ENCODE measurements around the gene RPL6.
"Not testable (repeated sequence)": the region's sequence is repeated elsewhere in the genome, so short reads cannot be mapped to it uniquely, and the experiment has no call there.

RPL6 gene

DNA sequence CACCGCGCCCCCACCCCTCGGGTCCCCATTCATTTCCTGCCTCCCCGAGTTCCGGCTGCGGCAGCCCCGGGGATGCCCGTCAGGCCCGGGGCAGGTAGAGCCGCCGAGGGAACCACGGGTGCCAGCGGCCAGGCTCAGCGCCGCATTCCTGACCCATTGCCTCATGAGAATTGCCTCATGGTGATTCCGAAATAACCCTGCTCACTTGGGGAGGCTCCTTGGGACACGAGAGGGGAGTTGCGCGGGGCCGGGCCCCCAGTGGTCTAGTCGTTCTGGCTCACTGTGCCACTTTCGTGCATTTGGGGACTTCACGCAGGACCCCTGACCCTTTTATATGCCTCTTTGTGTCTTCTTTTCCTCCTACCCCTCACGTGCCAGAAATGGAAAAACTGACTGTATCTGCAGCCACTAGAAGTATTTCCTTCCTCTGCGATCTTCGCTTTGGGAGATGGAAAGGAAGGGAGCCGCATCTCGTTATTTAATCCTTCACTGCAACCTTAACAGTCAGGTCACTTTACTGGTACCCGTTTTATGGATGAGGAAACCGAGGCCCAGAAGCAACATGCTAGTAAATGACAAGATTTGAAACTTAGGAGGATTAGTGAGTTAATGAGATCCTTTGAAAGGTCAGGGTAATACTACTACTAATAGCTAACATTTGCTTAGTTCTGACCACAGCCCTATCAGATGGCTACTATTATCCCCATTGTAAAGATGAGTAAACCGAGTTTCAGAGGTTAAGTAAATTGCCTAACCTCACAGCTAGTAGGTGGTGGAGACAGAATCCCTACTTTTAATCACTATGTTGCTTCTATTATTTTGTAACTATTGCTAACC, 10.1 kb upstream of the RPL6 start:
- DNase-seq (ENCODE audit: low spot score) = peak; percentile 13

DNA sequence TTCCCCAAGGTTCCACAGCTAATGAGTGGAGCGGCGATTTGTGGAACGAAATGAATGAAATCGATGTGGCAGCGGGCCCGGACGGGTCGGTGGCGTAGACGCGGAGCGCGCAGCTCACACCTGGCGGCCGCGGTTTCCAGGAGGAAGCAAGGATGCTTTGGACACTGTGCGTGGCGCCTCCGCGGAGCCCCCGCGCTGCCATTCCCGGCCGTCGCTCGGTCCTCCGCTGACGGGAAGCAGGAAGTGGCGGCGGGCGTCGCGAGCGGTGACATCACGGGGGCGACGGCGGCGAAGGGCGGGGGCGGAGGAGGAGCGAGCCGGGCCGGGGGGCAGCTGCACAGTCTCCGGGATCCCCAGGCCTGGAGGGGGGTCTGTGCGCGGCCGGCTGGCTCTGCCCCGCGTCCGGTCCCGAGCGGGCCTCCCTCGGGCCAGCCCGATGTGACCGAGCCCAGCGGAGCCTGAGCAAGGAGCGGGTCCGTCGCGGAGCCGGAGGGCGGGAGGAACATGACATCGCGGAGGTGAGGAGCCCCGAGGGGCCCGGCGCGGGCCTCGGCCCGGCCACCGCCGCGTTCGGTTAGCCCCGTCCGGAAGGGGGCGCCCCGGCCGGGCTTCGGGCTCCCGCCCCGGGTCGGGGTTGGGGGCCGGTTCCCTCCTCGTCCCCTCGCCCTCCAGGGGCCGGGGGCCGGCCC, 9.3 kb upstream of the RPL6 start, which contains the start of gene PTPN11:
TSS of gene PTPN11 (plus strand) at position 340 of the 689 bp plus-strand sequence. CDS start at position 505, 165 bp downstream.
- peak; percentile 83 for DNase-seq (ENCODE audit: low spot score)

DNA sequence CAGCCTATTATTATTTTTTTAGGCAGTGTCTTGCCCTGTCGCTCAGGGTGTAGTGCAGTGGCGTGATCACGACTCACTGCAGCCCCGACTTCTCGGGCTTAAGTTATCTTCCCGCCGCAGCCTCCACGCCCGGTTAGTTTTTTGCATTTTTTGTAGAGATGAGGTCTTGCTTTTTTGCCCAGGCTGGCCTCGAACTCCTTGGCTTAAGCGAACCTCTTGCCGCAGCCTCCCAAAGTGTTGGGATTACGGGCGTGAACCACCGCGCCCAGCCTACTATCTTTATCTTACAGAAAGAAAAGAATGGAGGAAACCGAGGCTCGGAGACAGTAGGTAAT, 8.8 kb upstream of the RPL6 start:
- no peak for DNase-seq (ENCODE audit: low spot score)

DNA sequence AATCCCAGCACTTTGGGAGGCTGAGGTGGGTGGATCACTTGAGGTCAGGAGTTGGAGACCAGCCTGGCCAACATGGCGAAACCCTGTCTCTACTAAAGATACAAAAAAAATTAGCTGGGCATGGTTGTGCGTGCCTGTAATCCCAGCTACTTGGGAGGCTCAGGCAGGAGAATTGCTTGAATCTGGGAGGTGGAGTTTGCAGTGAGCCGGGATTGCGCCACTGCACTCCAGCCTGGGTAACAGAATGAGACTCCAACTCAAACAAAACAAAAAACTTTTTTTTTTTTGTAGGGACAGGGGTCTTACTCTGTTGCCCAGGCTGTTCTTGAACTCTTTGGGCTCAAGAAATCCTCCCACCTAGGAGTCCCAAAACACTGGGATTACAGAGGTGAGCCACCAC, 6.1 kb upstream of the RPL6 start:
- DNase-seq (ENCODE audit: low spot score) = not testable (repeated sequence)

DNA sequence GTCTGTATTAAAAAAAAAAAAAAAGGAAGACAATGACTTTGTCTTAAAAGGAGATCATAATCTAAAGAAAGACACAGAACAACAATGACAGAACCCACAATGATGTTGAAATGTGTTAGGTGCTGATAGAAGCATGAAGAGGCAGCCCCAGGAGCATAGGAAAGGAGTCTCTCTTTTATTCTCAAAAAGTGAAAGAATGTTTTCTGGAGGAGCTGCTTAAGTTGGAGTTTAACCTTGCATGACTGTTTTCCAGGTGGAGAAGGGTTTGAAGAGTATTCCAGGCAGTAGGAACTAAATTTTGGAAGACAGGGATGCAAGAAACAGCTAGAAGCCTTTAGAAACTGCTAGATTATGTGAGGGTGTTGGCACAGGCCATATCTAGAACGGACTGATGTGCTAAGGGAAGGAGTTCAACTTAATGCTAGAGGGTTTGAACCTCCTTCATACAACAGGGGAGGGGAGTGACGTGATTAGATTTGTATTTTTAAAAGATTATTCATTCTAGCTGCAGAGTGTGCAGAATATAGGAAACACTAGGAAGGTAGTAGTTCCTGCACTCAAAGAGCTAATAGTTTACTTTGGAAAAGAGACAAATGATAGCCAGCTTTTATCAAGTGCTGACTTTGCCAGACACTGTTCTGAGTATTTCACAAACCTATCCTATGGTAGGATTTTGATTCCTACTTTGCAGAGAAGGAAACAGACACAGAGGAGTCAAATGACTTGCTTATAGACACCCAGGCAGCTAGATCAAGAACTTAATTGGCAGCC, 4.6 kb upstream of the RPL6 start:
- DNase-seq (ENCODE audit: low spot score) = no peak

DNA sequence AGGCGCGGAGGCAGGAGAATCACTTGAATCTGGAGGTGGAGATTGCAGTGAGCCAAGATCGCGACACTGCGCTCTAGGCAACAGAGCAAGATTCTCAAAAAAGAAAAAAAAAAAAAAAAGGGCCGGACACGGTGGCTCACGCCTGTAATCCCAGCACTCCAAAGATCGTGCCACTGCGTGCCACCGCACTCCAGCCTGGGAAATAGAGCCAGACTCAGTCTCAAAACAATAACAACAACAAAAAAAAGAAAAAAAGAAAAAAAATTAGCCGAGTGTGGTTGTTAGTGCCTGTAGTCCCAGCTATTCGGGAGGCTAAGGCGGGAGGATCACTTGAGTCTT, 470 bp upstream of the RPL6 start:
- DNase-seq (ENCODE audit: low spot score) = no peak

DNA sequence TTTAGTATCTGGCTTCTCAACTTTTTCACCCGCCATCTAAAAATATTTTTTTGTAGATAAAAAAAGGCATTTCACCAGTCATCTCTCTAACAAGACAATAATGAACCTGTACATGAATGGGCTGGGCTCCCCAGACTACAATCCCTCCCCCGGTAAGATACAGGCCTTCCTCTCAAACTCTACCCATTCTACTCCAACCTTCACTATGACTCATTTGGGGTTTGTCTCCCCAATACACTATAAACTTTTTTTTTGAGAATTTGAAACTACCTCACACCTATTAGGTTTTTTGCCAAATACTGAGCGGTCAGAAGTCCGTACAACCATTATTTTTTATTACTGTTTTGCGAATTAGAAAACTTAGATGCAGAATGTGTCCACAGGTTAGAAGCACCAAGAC, 784 bp downstream of the RPL6 start:
- DNase-seq (ENCODE audit: low spot score) = peak; percentile 56

DNA sequence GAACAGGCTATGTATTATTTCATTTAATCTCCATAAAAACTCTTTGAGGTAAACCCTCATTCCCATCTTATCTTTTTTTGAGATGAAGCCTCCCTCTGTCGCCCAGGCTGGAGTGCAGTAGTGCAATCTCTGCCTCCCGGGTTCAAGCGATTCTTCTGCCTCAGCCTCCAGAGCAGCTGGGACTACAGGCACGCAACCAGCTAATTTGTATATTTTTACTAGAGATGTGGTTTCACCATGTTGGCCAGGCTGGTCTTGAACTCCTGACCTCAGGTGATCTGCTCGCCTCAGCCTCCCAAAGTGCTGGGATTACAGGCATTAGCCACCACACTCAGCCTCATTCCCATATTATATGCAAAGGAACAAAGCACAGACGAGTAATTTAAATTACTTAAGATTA, 1.7 kb downstream of the RPL6 start:
- DNase-seq (ENCODE audit: low spot score) = not testable (repeated sequence)

DNA sequence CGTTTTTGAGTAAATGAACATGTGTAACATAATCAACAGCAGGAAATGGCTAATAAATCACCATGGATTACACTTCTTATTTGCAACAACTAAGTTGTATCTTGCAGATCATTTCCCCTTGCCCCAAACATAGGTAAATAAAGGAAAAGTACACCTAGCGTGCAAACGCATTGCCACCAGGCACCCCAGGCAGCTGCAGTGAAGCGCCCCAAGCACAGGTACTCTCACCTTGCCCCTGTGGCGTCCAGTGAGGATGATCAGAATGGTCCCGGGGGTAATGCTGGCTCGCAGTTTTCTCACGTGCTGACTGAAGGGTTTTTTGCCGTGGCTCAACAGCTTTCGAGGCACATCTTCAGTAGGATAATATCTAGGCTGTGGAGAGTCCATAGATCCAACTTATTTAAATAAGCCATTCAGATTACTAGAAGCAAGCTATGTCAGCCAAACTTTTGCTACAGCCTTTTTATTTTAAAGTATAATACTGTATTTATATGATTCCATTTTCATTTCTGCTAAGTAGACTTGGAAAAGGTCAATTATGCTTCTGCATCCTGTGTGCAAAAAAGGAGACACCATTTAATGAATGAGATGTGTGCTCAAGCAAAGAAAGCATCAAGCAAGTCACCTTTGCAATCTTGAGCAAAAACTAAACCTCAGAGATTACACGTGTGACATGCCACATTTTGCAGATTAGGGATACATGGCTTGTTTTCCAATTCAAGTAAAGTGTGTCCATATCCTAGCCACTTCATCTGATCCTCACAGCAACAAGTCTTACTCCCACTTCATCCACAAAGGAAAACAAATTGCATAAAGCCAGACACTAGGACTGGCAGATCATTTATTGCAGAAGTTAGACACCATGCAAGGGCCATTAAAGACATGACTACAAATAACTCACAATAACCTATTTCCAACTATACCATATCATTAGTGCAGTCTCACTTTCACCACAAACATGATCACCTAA, 2.6 kb downstream of the RPL6 start:
- DNase-seq (ENCODE audit: low spot score) = no peak

DNA sequence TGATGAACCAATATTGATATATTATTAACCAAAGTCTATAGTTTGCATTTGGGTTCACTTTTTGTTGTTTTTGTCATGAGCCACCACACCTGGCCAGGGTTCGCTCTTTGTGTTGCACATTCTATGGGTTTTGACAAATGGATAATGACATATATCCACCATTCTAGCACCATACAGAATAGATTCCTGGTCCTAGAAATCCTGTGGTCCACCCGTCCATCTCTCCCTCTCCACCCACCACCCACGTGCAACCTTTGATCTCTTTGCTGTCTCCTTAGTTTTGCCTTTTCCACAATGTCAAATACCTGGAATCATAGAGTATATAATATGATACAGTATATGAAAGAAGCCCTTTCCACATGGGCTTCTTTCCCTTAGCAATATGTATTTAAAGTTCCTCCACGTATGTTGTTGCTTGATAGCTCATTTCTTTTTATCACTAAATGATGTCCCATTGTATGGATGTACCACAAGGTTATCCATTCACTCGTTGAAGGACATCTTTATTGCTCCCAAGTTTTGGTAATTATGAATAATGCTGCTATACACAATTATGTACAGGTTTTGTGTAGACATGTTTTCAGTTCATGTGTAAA, 7.4 kb downstream of the RPL6 start:
- DNase-seq (ENCODE audit: low spot score) = no peak

DNA sequence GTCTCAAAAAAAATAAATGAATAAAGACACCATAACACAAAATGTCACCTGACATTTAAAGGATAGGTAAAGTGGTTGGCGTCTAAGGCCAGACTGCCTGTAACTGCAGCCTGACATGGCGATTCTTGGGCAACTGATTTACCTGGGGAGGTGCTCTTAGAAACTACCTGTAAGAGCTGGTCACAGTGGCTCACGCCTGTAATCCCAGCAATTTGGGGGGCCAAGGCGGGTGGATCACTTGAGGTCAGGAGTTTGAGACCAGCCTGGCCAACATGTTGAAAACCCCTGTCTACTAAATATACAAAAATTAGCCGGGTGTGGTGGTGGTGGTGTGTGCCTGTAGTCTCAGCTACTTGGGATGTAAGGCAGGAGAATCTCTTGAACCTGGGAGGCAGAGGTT, 8.4 kb downstream of the RPL6 start:
- DNase-seq (ENCODE audit: low spot score) = no peak

DNA sequence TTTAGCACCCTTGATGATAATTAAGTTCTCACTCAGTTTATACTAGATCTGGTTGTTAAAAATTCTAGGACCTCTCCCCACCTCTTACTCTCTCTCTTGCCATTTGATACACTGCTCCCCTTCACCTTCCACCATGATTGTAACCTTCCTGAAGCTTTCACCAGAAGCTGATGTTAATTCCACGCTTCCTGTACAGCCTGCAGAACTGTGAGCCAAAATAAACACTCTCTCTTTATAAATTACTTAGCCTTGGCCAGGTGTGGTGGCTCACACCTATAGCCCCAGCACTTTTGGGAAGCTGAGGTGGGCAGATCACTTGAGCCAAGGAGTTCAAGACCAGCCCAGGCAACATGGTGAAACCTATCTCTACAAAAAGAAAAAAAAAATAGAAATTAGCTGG, 16.1 kb downstream of the RPL6 start:
- no peak for DNase-seq (ENCODE audit: low spot score)

DNA sequence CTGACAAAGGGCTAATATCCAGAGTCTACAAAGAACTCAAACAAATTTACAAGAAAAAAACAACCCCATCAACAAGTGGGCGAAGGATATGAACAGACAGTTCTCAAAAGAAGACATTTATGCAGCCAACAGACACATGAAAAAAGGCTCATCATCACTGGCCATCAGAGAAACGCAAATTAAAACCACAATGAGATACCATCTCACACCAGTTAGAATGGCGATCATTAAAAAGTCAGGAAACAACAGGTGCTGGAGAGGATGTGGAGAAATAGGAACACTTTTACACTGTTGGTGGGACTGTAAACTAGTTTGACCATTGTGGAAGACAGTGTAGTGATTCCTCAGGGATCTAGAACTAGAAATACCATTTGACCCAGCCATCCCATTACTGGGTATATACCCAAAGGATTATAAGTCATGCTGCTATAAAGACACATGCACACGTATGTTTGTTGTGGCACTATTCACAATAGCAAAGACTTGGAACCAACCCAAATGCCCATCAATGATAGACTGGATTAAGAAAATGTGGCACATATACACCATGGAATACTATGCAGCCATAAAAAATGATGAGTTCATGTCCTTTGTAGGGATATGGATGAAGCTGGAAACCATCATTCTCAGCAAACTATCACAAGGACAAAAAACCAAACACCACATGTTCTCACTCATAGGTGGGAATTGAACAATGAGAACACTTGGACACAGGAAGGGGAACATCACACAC, 19.3 kb downstream of the RPL6 start:
- not testable (repeated sequence) for DNase-seq (ENCODE audit: low spot score)

DNA sequence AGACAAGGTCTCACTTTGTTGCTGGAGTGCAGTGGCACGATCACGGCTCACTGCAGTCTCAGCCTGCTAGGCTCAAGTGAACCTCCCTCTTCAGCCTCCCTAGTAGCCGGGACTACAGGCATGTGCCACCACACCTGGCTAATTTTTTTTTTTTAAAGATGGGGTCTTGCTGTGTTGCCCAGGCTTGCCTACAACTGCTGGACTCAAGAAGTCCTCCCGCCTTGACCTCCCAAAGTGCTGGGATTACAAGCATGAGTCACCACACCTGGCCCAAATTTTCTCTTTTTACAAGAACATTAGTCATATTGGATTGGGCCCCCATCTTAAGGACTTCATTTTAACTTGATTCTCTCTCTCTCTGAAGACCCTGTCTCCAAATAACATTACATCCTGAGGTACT, 20.2 kb downstream of the RPL6 start:
- DNase-seq (ENCODE audit: low spot score) = no peak

DNA sequence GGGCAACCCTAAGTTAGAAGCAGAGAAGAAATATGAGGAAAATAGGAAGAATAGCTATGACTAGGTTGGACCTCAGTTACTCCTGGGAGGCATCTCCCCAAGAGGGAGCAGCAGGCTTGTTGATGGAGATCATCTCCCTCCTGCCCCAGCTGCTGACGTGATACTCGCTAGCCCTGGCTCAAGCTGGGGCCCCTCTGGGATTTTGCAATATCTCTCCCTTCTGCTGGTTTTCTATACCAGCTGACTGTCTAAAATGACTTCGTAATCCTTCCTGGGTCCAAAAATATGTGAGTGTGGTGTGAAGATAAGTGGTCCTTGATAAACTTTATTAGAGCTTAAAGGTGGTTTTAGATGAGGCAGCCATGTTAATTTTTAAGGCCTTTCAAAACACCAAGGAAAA, 22.7 kb downstream of the RPL6 start:
- no peak for DNase-seq (ENCODE audit: low spot score)

DNA sequence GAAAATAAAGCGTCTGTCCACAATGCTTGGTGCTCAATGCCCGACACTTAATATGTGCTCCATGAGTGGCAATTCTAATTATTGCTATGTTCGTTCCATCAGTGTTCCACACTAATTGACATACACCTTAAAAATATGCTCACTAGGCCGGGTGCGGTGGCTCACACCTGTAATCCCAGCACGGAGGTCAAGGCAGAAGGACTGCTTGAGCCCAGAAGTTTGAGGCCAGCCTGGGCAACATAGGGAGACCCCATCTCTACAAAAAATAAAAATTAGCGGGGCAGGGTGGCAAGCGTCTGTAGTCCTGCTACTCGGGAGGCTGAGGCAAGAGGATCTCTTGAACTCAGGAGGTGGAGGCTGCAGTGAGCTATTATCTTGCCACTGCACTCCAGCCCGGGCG, 26.5 kb downstream of the RPL6 start:
- no peak for DNase-seq (ENCODE audit: low spot score)

DNA sequence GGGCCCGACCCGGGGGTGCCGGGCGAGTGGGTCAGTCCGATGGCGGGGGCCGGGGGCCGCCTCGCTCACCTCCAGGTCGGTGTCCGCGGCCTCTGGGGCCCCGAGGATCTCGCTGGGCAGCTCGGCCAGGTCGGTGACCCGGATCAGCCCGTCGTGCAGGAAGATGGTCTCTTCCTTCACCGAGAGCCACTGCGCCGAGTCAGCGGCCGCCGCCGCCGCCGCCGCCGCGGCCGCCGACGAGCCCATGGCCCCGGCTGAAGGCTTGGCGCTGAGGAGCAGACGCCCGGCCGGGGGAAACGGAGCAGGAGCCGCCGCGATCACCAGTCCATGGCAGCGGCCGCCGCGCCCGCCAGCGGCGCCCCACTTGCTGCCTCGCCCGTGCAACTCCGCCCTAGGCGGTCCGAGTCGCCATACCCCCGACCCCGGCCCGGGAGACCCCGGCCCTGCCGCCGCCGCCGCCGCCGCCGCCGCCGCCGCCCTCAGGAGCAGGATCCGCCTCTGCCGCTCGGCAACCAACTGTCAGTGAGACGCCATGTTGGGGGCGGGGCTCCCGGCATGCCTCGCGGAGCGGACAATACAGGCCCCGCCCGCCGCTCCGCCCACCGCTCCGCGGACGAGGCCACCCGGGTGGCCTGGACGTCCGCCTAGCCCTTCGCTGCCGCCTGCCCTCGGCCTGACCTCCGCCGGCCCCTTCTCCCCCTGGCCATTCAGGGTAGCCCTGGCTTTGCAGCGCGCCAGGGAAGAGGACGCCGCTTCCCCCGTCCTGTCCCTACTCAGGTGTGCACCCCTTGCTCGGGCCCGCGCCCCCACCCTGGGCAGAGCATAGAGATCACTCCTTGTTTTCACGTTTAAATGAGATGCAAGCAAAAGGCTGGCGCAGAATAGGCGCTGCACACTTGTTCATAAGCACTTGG, 27.3 kb downstream of the RPL6 start, which contains the start of gene HECTD4:
TSS of gene HECTD4 (minus strand) at position 549 of the 914 bp plus-strand sequence. CDS start at position 246, 303 bp downstream.
- peak; percentile 88 for DNase-seq (ENCODE audit: low spot score)

DNA sequence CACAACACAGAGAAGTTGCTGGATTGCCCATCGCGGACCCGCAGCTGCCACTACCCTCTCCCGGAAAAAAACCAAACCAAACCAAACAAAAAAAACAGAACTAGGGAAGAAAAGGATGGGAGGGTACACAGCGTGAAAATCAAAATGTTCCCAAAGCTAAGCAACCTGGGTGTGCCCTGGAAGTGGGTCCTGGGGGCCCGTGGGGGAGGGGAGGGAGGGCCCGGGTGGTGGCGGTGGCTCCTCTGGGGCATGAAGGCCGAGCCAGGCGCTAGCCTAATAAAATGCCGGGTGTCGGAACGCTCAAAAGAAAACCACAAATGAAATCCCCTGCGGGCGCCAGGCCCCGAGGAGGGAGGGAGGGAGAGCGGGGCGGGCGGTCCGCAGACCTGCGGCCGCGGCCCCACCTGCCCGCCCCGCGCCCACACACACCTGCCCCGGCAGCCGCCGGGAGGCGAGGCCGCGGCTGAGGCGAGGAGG, 28.0 kb downstream of the RPL6 start:
- peak; percentile 17 for DNase-seq (ENCODE audit: low spot score)
